Activated naive CD4-positive, alpha-beta T cell treated with anti-CD3 and anti-CD28 coated beads, Interleukin-2, amount 50 U/mL, for 72 hours (primary cell): ENCODE measurements around the gene EPM2A. TPM values are rescaled to one million over a fixed set of nuclear protein-coding genes. Genes with fewer than 3 reads are reported as not detected.
"Not testable (repeated sequence)": the region's sequence is repeated elsewhere in the genome, so short reads cannot be mapped to it uniquely, and the experiment has no call there.

Experiments used
- ATAC-seq, 2 donors: fragments of 150-1000 bp; cut with Tn5 transposase; 2 replicates each; pipeline ENCODE4 v1.10.0; 2021; ENCODE audit warnings: mild to moderate bottlenecking in 2 of 2, moderate library complexity in 2 of 2
- DNase-seq, 2 donors: peaks; one replicate each; pipeline ENCODE4 v3.0.0; 2021 to 2022; ENCODE audit warnings: low spot score in 2 of 2
- H3K27ac Mint-ChIP-seq, 2 donors: one replicate each; pipeline ENCODE4 v1.8.0; 2022; ENCODE audit warnings: mild to moderate bottlenecking in 2 of 2, mixed read lengths in 2 of 2
- H3K36me3 Mint-ChIP-seq, 2 donors: one replicate each; pipeline ENCODE4 v1.8.0; 2022; ENCODE audit warnings: mixed read lengths in 2 of 2
- H3K9me3 Mint-ChIP-seq, 2 donors: one replicate each; pipeline ENCODE4 v1.8.0; 2022; ENCODE audit warnings: mixed read lengths in 2 of 2
- total RNA-seq, 2 donors: library from RNA; stranded (reverse); gene quantifications; one replicate each; pipeline ENCODE4 v1.2.3, GENCODE V29; 2022

The EPM2A gene
- total RNA-seq, 2 donors from 2014 or later, result 7.4 to 9.8 TPM

GRCh38 chr6:145707397-145707796, 27.9 kb downstream of the EPM2A start:
- peaks cover 0 to 5% of the 10 kb centered on the region in 2 donors for H3K9me3 Mint-ChIP-seq
- ATAC-seq (peak in 1 of 2 donors; percentile 33), DNase-seq (no peak)
- no peak overlapping the region for H3K27ac Mint-ChIP-seq
- H3K36me3 Mint-ChIP-seq, result peaks cover 14 to 18% of the 10 kb centered on the region in 2 donors

GRCh38 chr6:145705561-145705960, 29.8 kb downstream of the EPM2A start:
- Mint-ChIP-seq H3K36me3 (peaks cover 14 to 18% of the 10 kb centered on the region in 2 donors), H3K27ac (no peak overlapping the region), H3K9me3 (peaks cover 0 to 5% of the 10 kb centered on the region in 2 donors)
- ATAC-seq (no peak), DNase-seq (no peak)

- DNase-seq, result no peak
- no peak for ATAC-seq
- H3K27ac Mint-ChIP-seq, result no peak overlapping the region
- peaks cover 14% of the 10 kb centered on the region in 2 donors for H3K36me3 Mint-ChIP-seq
- peaks cover 0 to 5% of the 10 kb centered on the region in 2 donors for H3K9me3 Mint-ChIP-seq
These were observed 31.1 kb downstream of the EPM2A start for GRCh38 chr6:145704143-145704781.

- DNase-seq (no peak), ATAC-seq (no peak)
- peak overlapping the region in 1 of 2 donors; percentile 62 for H3K27ac Mint-ChIP-seq
- H3K36me3 Mint-ChIP-seq, result peaks cover 6 to 13% of the 10 kb centered on the region in 2 donors
- peaks cover 4 to 9% of the 10 kb centered on the region in 2 donors for H3K9me3 Mint-ChIP-seq
These were observed 35.9 kb downstream of the EPM2A start for GRCh38 chr6:145699462-145699861.

- ATAC-seq, DNase-seq, H3K27ac Mint-ChIP-seq, H3K9me3 Mint-ChIP-seq: not testable (repeated sequence)
- H3K36me3 Mint-ChIP-seq, result peaks cover 6 to 13% of the 10 kb centered on the region in 2 donors
These were observed 37.9 kb downstream of the EPM2A start for GRCh38 chr6:145697401-145697800.

- Mint-ChIP-seq H3K27ac (no peak overlapping the region), H3K9me3 (peaks cover 7 to 9% of the 10 kb centered on the region in 2 donors), H3K36me3 (peaks cover 6 to 13% of the 10 kb centered on the region in 2 donors)
- ATAC-seq (no peak), DNase-seq (no peak)
These were observed 41.1 kb downstream of the EPM2A start for GRCh38 chr6:145694083-145694737.

GRCh38 chr6:145690969-145691368, 44.4 kb downstream of the EPM2A start:
- peaks cover 0 to 3% of the 10 kb centered on the region in 2 donors for H3K9me3 Mint-ChIP-seq
- ATAC-seq, result no peak
- DNase-seq, result no peak
- H3K27ac Mint-ChIP-seq, result no peak overlapping the region
- H3K36me3 Mint-ChIP-seq, result peaks cover 0 to 3% of the 10 kb centered on the region in 2 donors

- peaks cover 0 to 9% of the 10 kb centered on the region in 2 donors for H3K36me3 Mint-ChIP-seq
- DNase-seq, result no peak
- peaks cover 0 to 3% of the 10 kb centered on the region in 2 donors for H3K9me3 Mint-ChIP-seq
- ATAC-seq, result no peak
- no peak overlapping the region for H3K27ac Mint-ChIP-seq
These were observed 45.8 kb downstream of the EPM2A start for GRCh38 chr6:145689529-145689928.

GRCh38 chr6:145688493-145688905, 46.8 kb downstream of the EPM2A start:
- Mint-ChIP-seq H3K27ac (no peak overlapping the region), H3K9me3 (peaks cover 0 to 3% of the 10 kb centered on the region in 2 donors), H3K36me3 (peaks cover 0 to 12% of the 10 kb centered on the region in 2 donors)
- ATAC-seq, result peak in 1 of 2 donors; percentile 47
- no peak for DNase-seq

- peaks cover 9% of the 10 kb centered on the region in 2 donors for H3K9me3 Mint-ChIP-seq
- DNase-seq (no peak), ATAC-seq (no peak)
- no peak overlapping the region for H3K27ac Mint-ChIP-seq
- peaks cover 12 to 24% of the 10 kb centered on the region in 2 donors for H3K36me3 Mint-ChIP-seq
These were observed 49.4 kb downstream of the EPM2A start for GRCh38 chr6:145685932-145686331.

- H3K9me3 Mint-ChIP-seq, result peaks cover 12 to 19% of the 10 kb centered on the region in 2 donors
- DNase-seq (no peak), ATAC-seq (no peak)
- peaks cover 24 to 44% of the 10 kb centered on the region in 2 donors for H3K36me3 Mint-ChIP-seq
- no peak overlapping the region for H3K27ac Mint-ChIP-seq
These were observed 53.4 kb downstream of the EPM2A start for GRCh38 chr6:145681965-145682364.

- no peak for DNase-seq
- Mint-ChIP-seq H3K9me3 (peaks cover 5 to 16% of the 10 kb centered on the region in 2 donors), H3K36me3 (peaks cover 38 to 39% of the 10 kb centered on the region in 2 donors), H3K27ac (no peak overlapping the region)
- no peak for ATAC-seq
These were observed 61.8 kb downstream of the EPM2A start for GRCh38 chr6:145673504-145673903.

- H3K27ac Mint-ChIP-seq, result no peak overlapping the region
- peaks cover 5 to 6% of the 10 kb centered on the region in 2 donors for H3K9me3 Mint-ChIP-seq
- H3K36me3 Mint-ChIP-seq, result peaks cover 10 to 12% of the 10 kb centered on the region in 2 donors
- no peak for ATAC-seq
- DNase-seq, result no peak
These were observed 65.0 kb downstream of the EPM2A start for GRCh38 chr6:145670311-145670710.

- DNase-seq, result no peak
- H3K36me3 Mint-ChIP-seq, result peaks cover 9% of the 10 kb centered on the region in 2 donors
- no peak overlapping the region for H3K27ac Mint-ChIP-seq
- no peak for ATAC-seq
- peaks cover 4% of the 10 kb centered on the region in 2 donors for H3K9me3 Mint-ChIP-seq
These were observed 65.7 kb downstream of the EPM2A start for GRCh38 chr6:145669627-145670034.

- Mint-ChIP-seq H3K27ac (no peak overlapping the region), H3K9me3 (no peaks in the 10 kb centered on the region), H3K36me3 (peaks cover under 1 to 2% of the 10 kb centered on the region in 2 donors)
- no peak for DNase-seq
- ATAC-seq, result no peak
These were observed 66.5 kb downstream of the EPM2A start for GRCh38 chr6:145668844-145669243.

GRCh38 chr6:145660676-145661075, 74.6 kb downstream of the EPM2A start:
- H3K27ac Mint-ChIP-seq, result no peak overlapping the region
- H3K36me3 Mint-ChIP-seq, result no peaks in the 10 kb centered on the region
- DNase-seq (no peak), ATAC-seq (no peak)
- H3K9me3 Mint-ChIP-seq, result no peaks in the 10 kb centered on the region

- DNase-seq (no peak), ATAC-seq (no peak)
- H3K27ac Mint-ChIP-seq, result peak overlapping the region in 1 of 2 donors; percentile 51
- no peaks in the 10 kb centered on the region for H3K9me3 Mint-ChIP-seq
- H3K36me3 Mint-ChIP-seq, result no peaks in the 10 kb centered on the region
These were observed 79.2 kb downstream of the EPM2A start for GRCh38 chr6:145656128-145656527.
